T-cell (primary cell): ENCODE results near the gene SEMA7A. TPM values are rescaled to one million over a fixed set of nuclear protein-coding genes. Genes with fewer than 3 reads are reported as not detected.

ENCODE experiments used
- ATAC-seq, 4 experiments: fragments of 200-7000 bp in 3 of 4; fragments of 150-1000 bp in 1 of 4; cut with Tn5 transposase; replicated peaks in 1 of 4; 1 replicate in 3 of 4; 2 replicates in 1 of 4; pipeline ENCODE4 v1.10.0; 2021; ENCODE audit warnings: moderate library complexity in 3 of 4, mild to moderate bottlenecking in 2 of 4, moderate number of reproducible peaks in 1 of 4
- CTCF ChIA-PET, 2 donors: fragments of 300-600 bp; sonication (Branson Sonifier 250); formaldehyde crosslinking; loops; one replicate each; lab custom pipeline; 2022; ENCODE audit warnings: antibody characterized with exemption in 2 of 2; lab: Charles Lee
- POLR2A ChIA-PET, 2 donors: fragments of 300-600 bp; sonication (Branson Sonifier 250); formaldehyde crosslinking; loops; one replicate each; lab custom pipeline; 2022; ENCODE audit warnings: antibody characterized with exemption in 2 of 2; lab: Charles Lee
- DNase-seq, 35 experiments: peaks; one replicate each; pipeline versions ENCODE4 v3.0.0 to v3.0.0-alpha.2; 2013 to 2023
- H3K27ac ChIP-seq: one replicate; pipeline ENCODE4 v1.5.1; 2013; ENCODE audit warnings: low read length
- H3K27me3 ChIP-seq, 2 experiments: replicated peaks in 1 of 2; 1 replicate in 1 of 2; 2 replicates in 1 of 2; pipeline versions ENCODE4 v1.6.1 to v1.7.0; 2013; ENCODE audit warnings: low read length in 1 of 2, mixed read lengths in 1 of 2; ENCODE audit not compliant: control insufficient read depth in 2 of 2, insufficient read depth in 2 of 2; ENCODE audit errors: extremely low read depth in 1 of 2
- H3K36me3 ChIP-seq, 2 donors: 1 replicate in 1 of 2; 2 replicates in 1 of 2; pipeline versions ENCODE4 v1.6.1 to v1.7.0; 2013; ENCODE audit warnings: low read length in 1 of 2; ENCODE audit not compliant: control insufficient read depth in 2 of 2, insufficient read depth in 1 of 2; ENCODE audit errors: extremely low read depth in 1 of 2
- H3K4me1 ChIP-seq, 2 experiments: 1 replicate in 1 of 2; 2 replicates in 1 of 2; pipeline versions ENCODE4 v1.6.1 to v1.7.0; 2013; ENCODE audit warnings: low read length in 2 of 2, mixed read lengths in 1 of 2; ENCODE audit not compliant: insufficient read depth in 2 of 2, control insufficient read depth in 1 of 2; ENCODE audit errors: extremely low read depth in 1 of 2
- H3K4me3 ChIP-seq, 2 donors: 1 replicate in 1 of 2; 2 replicates in 1 of 2; pipeline versions ENCODE4 v1.5.1 to v1.7.0; 2013; ENCODE audit warnings: mild to moderate bottlenecking in 2 of 2, low read length in 1 of 2, moderate library complexity in 1 of 2; ENCODE audit not compliant: control insufficient read depth in 1 of 2; ENCODE audit errors: extremely low read depth in 1 of 2
- H3K9me3 ChIP-seq: 2 replicates; pipeline ENCODE4 v1.7.0; 2013
- H3K27ac Mint-ChIP-seq, 2 donors: one replicate each; pipeline ENCODE4 v1.8.0; 2020 to 2021; ENCODE audit warnings: mild to moderate bottlenecking in 2 of 2, mixed read lengths in 2 of 2
- H3K27me3 Mint-ChIP-seq, 2 donors: one replicate each; pipeline ENCODE4 v1.8.0; 2021 to 2022; ENCODE audit warnings: mixed read lengths in 2 of 2
- H3K36me3 Mint-ChIP-seq: one replicate; pipeline ENCODE4 v1.8.0; 2021; ENCODE audit warnings: mixed read lengths
- H3K4me1 Mint-ChIP-seq, 3 donors: one replicate each; pipeline ENCODE4 v1.8.0; 2020 to 2022; ENCODE audit warnings: mixed read lengths in 3 of 3, mild to moderate bottlenecking in 1 of 3
- H3K4me3 Mint-ChIP-seq, 3 donors: one replicate each; pipeline ENCODE4 v1.8.0; 2020 to 2022; ENCODE audit warnings: mild to moderate bottlenecking in 3 of 3, mixed read lengths in 3 of 3, moderate library complexity in 3 of 3
- H3K9me3 Mint-ChIP-seq, 3 donors: one replicate each; pipeline ENCODE4 v1.8.0; 2020 to 2022; ENCODE audit warnings: mixed read lengths in 3 of 3
- WGBS: methylation state at CpG from one replicate; pipeline ENCODE4 v1.1.5; 2013; ENCODE audit warnings: missing lambda C conversion rate; ENCODE audit not compliant: insufficient coverage; 5-methylcytosine and 5-hydroxymethylcytosine counted together
- total RNA-seq, 35 experiments: library from RNA in 6 of 35; stranded (reverse) in 6 of 35; fragments of 120-200 nt in 1 of 35; gene quantifications; one replicate each; pipeline versions ENCODE4 v1.2.1 to v1.2.4 and lab custom pipeline; 2013 to 2026

Gene SEMA7A
- total RNA-seq, 5 donors from 2014 or later (not counting 1 experiment from before 2014, with no cell fraction given), result 2.0 to 4.7 (median 3.1) TPM

- no CpG with 5 or more reads among the region's 2 CpGs for WGBS
- no peak overlapping the region for H3K4me3 Mint-ChIP-seq
- Histone ChIP-seq H3K27ac (no peak overlapping the region), H3K27me3 (peaks cover 3 to 49% of the 10 kb centered on the region in 2 experiments), H3K9me3 (no peaks in the 10 kb centered on the region), H3K36me3 (no peaks in the 10 kb centered on the region), H3K4me1 (peaks cover 3 to 28% of the 10 kb centered on the region in 2 experiments), H3K4me3 (no peak overlapping the region)
- ChIA-PET POLR2A (no interaction called here), CTCF (interaction anchor here in 1 of 2 donors (1.5 kb wide), 1 partner anchor 13 kb away, joined by 5 read pairs; no protein-coding TSS in a partner anchor)
- ATAC-seq, result no peak
- no peak overlapping the region for H3K27ac Mint-ChIP-seq
- no peak for DNase-seq
- no peaks in the 10 kb centered on the region for H3K36me3 Mint-ChIP-seq
- peaks cover 7 to 12% (median 11%) of the 10 kb centered on the region in 3 donors for H3K4me1 Mint-ChIP-seq
- no peaks in the 10 kb centered on the region for H3K9me3 Mint-ChIP-seq
- peaks cover 14 to 46% of the 10 kb centered on the region in 2 donors for H3K27me3 Mint-ChIP-seq
Measured at GRCh38 chr15:74369756-74370155, 64.0 kb downstream of the SEMA7A start.

GRCh38 chr15:74369084-74369745 lies 64.5 kb downstream of the SEMA7A start:
- Mint-ChIP-seq H3K4me1 (peaks cover 2 to 11% (median 7%) of the 10 kb centered on the region in 3 donors), H3K36me3 (no peaks in the 10 kb centered on the region), H3K4me3 (no peak overlapping the region), H3K27me3 (peaks cover 19 to 51% of the 10 kb centered on the region in 2 donors), H3K9me3 (no peaks in the 10 kb centered on the region), H3K27ac (no peak overlapping the region)
- Histone ChIP-seq H3K27me3 (peaks cover 7 to 50% of the 10 kb centered on the region in 2 experiments), H3K9me3 (no peaks in the 10 kb centered on the region), H3K36me3 (no peaks in the 10 kb centered on the region), H3K4me1 (peaks cover 0 to 23% of the 10 kb centered on the region in 2 experiments), H3K4me3 (no peak overlapping the region), H3K27ac (no peak overlapping the region)
- no peak for ATAC-seq
- WGBS, result 100% methylated on average over 3 of the region's 10 CpGs
- POLR2A ChIA-PET, result no interaction called here
- CTCF ChIA-PET, result interaction anchor here in 1 of 2 donors (1.5 kb wide), 1 partner anchor 13 kb away, joined by 5 read pairs; no protein-coding TSS in a partner anchor
- DNase-seq, result no peak

- Mint-ChIP-seq H3K36me3 (no peaks in the 10 kb centered on the region), H3K4me1 (peaks cover 0 to 8% (median 2%) of the 10 kb centered on the region in 3 donors), H3K27ac (no peak overlapping the region), H3K9me3 (no peaks in the 10 kb centered on the region), H3K4me3 (no peak overlapping the region), H3K27me3 (peaks cover 21 to 54% of the 10 kb centered on the region in 2 donors)
- peaks cover 0 to 12% of the 10 kb centered on the region in 2 experiments for H3K4me1 ChIP-seq
- DNase-seq (no peak), ATAC-seq (no peak)
- WGBS, result 100% methylated on average over 3 of the region's 3 CpGs
- ChIA-PET POLR2A (no interaction called here), CTCF (interaction anchor here in 1 of 2 donors (0.6 kb wide), 2 partner anchors 24 to 93 kb away, joined by 4 to 5 read pairs; partner anchors contain the start of gene UBL7)
- no peaks in the 10 kb centered on the region for H3K9me3 ChIP-seq
- H3K4me3 ChIP-seq, result no peak overlapping the region
- no peak overlapping the region for H3K27ac ChIP-seq
- no peaks in the 10 kb centered on the region for H3K36me3 ChIP-seq
- H3K27me3 ChIP-seq, result peaks cover 7 to 48% of the 10 kb centered on the region in 2 experiments
Measured at GRCh38 chr15:74368121-74368520, 65.6 kb downstream of the SEMA7A start.

GRCh38 chr15:74367296-74367854 lies 66.4 kb downstream of the SEMA7A start, which contains the start of gene CYP11A1:
CYP11A1 (minus strand) TSS chr15:74367646; CDS start chr15:74367585, 61 bp downstream.
- Histone ChIP-seq H3K4me1 (peaks cover 0 to 12% of the 10 kb centered on the region in 2 experiments), H3K27ac (no peak within 1 kb of the TSS), H3K9me3 (no peaks in the 10 kb centered on the region), H3K36me3 (no peaks in the 10 kb centered on the region), H3K4me3 (no peak within 1 kb of the TSS), H3K27me3 (peaks cover 7 to 47% of the 10 kb centered on the region in 2 experiments)
- ATAC-seq (no peak), DNase-seq (no peak)
- ChIA-PET POLR2A (no interaction called here), CTCF (interaction anchor here in 1 of 2 donors (1.2 kb wide), 1 partner anchor 72 kb away, joined by 7 read pairs; no protein-coding TSS in a partner anchor)
- H3K9me3 Mint-ChIP-seq, result no peaks in the 10 kb centered on the region
- peaks cover 0 to 8% (median 2%) of the 10 kb centered on the region in 3 donors for H3K4me1 Mint-ChIP-seq
- no peak within 1 kb of the TSS for H3K27ac Mint-ChIP-seq
- no peaks in the 10 kb centered on the region for H3K36me3 Mint-ChIP-seq
- 84% methylated on average over 11 of the region's 12 CpGs for WGBS
- peak within 1 kb of the TSS in 2 of 3 donors; percentile 36 to 71 for H3K4me3 Mint-ChIP-seq
- peaks cover 22 to 54% of the 10 kb centered on the region in 2 donors for H3K27me3 Mint-ChIP-seq

- peaks cover 0 to 12% of the 10 kb centered on the region in 2 experiments for H3K4me1 ChIP-seq
- ATAC-seq, result peak; percentile 53 to 72 (median 62)
- H3K27ac ChIP-seq, result no peak overlapping the region
- WGBS, result 12% methylated on average over 66 of the region's 75 CpGs
- ChIA-PET POLR2A (no interaction called here), CTCF (interaction anchor here in 1 of 2 donors (1.2 kb wide), 1 partner anchor 74 kb away, joined by 7 read pairs; no protein-coding TSS in a partner anchor)
- H3K9me3 ChIP-seq, result no peaks in the 10 kb centered on the region
- Mint-ChIP-seq H3K27ac (no peak overlapping the region), H3K27me3 (peaks cover 22 to 54% of the 10 kb centered on the region in 2 donors), H3K4me1 (peaks cover 0 to 8% (median 2%) of the 10 kb centered on the region in 3 donors), H3K9me3 (no peaks in the 10 kb centered on the region), H3K36me3 (no peaks in the 10 kb centered on the region), H3K4me3 (peak overlapping the region; percentile 47 to 71 (median 47))
- peaks cover 7 to 49% of the 10 kb centered on the region in 2 experiments for H3K27me3 ChIP-seq
- H3K36me3 ChIP-seq, result no peaks in the 10 kb centered on the region
- DNase-seq, result peak in 2 of 35 experiments; percentile 18 to 23
- H3K4me3 ChIP-seq, result peak overlapping the region; percentile 35 to 60
Measured at GRCh38 chr15:74365598-74366445, 67.9 kb downstream of the SEMA7A start.
